Activated CD4-positive, alpha-beta T cell treated with anti-CD3 and anti-CD28 coated beads, Interleukin-2, amount 50 U/mL, for 1 hour (primary cell): ENCODE measurements around the gene MYO5A.
A peak's percentile ranks its signal among the peaks of the same experiment; 100 is the strongest.
"Not testable (repeated sequence)": the region's sequence is repeated elsewhere in the genome, so short reads cannot be mapped to it uniquely, and the experiment has no call there.

ENCODE experiments used
- DNase-seq: peaks from one replicate; pipeline ENCODE4 v3.0.0-alpha.2; 2020

The MYO5A gene

DNA sequence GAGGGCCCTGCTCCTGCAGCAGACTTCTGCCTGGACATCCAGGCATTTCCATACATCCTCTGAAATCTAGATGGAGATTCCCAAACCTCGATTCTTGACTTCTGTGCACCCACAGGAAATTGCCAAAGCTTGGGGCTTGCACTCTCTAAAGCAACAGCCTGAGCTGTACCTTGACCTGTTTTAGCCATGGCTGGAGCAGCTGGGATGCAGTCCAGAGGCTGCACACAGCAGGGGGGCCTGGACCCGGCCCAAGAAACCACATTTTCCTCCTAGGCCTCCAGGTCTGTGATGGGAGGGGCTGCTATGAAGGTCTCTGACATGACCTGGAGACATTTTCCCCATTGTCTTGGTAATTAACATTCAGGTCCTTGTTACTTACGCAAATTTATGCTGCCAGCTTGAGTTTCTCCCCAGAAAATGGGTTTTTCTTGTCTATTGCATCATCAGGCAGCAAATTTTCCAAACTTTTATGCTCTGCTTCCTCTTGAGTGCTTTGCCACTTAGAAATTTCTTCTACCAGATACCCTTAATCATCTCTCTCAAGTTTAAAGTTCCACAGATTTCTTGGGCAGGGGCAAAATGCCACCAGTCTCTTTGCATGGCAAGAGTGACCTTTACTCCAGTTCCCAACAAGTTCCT is 11.8 kb upstream of the MYO5A start:
- no peak for DNase-seq

DNA sequence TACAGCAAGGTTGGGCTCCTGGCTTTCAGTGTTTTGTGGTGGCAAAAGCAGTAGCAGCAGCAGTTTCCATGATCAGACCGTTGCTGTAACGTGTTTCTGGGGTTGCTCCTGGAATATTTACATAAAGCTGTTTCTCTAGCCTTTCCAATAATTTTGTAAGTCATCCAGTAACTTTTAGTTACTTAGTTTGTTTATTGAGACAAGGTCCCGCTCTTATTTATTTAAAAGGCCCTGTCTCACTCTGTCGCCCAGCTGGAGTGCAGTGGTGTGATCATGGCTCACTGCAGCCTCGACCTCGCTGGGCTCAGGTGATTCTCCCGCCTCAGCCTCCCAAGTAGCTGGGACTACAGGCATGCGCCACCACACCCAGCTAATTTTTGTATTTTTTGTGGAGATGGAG is 8.8 kb upstream of the MYO5A start:
- no peak for DNase-seq

DNA sequence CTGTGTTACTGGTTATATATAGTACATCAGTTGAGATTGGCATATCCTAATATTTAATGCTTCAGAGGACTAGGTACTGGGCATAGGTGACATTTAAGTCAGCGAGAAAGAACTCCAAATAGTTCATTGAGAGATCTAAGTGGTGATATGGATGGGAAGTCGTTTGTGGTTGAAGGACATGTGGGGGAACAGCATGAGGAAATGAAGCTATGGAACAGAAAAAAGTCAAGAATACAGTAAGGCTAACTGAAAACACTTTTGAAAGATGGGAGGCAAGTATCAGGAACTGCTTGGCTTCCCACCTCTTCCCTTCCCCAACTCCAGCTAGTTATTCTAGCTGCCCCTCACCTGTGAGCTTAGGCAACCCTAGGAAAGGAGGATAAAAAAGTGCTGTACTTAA is 3.7 kb upstream of the MYO5A start:
- DNase-seq, result no peak

DNA sequence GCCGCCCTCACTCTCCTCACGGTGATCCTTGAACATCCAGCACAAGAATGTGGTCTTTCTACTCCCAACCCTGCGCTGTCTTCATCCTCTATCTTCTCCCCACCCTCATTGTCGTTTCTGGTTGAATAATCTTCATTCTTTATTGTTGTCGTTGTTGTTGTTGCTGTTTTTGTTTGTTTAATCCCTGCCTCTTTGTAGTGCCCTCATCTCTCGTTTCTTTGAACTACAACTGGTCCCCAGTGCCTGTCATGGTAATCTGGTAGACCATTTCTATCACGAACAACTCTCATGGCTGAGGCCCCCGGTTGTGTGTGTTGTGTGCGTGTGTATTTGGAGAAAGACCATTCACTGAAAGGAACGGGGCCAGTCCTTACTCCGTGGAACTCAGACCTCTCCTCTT is 1.3 kb upstream of the MYO5A start:
- DNase-seq, result no peak

DNA sequence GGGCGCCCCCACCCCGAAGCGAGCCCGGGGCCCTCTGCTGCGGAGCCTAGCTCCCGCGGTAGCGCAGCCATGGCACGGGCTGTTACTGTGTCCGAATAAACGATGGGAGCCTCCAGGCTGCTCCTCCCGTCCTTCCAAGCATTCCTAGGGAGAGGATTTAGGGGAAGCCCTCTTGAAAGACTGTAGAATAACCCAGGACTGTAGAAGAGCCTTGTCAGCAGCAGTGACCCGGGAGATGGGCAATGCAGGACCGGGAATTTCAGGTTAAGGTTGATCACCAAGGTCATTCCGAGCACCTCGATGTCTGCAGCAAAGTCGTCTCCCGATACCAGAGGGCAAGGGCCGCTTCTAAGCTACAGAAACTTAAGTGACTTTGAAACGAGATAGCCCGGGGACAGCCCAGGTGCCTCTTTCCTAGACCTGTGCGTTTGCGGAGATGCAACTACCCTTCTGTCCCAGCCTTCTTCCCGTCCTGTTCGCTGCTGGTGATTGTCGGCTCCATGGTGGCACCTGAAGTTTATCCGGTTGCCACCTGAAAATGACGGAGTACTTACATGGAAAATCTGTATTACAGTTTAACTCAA is 753 bp upstream of the MYO5A start:
- peak; percentile 12 for DNase-seq

DNA sequence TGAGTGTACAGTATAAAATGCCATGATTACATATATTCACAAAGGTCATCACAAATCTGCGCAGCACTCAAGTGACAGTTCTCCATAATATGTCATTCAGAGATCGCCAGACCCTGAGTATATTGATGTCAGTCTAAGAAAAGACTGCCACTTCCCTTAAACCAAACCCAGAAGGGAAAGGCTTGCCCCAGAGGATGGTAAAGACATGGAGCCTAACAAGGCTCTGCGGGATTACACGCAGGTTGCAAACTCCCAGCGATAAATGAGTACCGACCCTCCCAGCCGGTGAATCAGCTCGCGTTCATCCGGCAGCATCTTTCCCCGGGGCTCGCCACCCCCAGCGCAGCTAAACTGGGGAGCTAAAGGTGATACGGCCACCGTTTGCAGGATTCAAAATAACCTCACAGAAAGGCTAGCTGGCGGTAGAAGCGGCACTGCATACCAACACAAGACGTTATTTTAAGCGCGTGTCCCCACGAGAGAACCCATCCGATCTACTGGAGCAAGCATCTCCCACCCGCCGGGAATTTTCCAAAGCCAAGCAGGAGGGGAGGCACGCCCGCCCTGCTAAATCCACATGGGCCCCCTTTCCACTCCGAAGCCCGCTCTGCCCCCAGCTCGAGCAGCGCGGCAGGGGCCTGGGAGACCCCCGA is 643 bp downstream of the MYO5A start:
- peak; percentile 36 for DNase-seq

DNA sequence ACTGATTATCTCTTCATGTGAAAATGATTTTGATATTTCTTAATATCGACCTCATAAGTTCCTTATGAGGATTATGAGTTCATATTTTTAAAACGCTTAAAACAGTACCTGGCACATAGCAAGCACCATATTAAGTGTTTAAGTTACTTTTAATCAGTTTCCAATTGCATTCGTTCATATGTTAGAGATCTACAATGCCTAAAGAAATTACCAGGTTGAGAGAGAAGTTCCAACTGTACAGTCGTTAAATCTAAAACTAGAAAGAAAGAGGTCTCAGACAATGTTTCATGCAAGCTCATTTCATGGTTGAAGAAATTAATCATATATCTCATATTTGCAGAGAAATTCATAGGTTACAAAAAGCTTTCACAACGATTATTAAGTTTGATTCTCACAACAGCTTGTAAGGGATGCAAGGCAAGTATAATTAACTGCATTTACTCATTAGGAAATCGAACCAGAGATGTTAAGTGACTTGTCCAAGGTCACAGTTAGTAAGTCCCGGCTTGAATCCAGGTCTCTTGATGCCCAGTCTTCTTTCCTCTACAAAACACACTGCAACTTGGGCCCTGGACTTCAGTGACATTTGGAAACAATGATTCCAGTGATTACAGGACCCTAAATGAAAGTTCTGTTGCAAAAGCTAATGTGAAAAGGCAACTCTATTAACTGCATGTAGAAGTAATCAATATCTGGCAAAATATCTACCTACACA is 1.3 kb downstream of the MYO5A start:
- DNase-seq, result no peak

DNA sequence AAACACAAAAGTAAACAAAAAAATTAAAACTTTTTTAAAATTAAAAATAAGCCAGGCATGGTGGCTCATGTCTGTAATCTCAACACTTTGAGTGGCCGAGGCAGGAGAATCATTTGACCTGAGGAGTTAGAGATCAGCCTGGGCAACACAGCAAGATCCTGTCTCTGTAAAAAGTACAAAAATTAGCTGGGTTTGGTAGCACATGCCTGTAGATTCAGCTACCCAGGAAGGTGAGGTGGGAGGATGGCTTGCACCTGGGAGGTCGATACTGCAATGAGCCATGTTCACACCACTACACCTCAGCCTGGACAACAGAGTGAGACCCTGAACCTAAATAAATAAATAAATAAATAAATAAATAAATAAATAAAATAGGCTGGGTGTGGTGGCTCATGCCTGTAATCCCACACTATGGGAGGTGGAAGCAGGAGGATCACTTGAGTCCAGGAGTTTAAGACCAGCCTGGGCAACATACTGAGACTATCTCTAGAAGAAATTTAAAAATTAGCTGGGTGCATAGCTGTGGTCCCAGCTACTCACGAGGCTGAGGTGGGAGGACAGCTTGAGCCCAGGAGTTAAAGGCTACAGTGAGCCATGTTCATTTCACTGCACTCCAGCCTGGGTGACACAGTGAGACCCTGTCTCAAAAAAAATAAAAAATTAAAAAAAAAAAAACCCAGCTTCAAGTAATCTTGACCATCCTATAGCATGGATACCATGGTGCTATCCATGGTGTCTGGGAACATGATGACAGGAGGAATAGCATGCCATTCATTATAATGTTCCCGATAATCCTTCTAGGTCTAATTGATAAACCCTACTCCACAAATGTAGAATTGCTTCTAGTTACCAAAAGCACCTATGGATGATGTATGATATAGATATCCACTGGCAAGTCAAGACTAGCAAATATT is 4.2 kb downstream of the MYO5A start:
- no peak for DNase-seq

DNA sequence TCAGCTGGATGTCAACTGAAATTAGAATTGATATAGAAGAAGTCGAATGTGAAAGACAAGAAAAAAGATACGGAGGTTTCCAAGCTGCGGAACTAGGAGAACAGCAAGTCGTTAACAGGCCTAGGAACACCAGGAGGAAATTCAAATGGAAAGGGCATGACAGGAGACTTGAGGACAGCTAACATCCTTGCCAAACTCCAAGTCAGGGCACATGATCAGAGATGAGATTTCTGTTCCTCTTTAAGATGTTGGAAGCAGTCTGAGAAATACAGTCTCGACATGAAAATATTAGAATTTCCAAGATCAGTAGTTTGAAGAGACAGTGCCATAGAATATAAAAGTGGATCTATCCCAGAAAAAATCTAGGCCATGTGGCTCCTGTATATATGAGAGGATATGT is 5.0 kb downstream of the MYO5A start:
- no peak for DNase-seq

DNA sequence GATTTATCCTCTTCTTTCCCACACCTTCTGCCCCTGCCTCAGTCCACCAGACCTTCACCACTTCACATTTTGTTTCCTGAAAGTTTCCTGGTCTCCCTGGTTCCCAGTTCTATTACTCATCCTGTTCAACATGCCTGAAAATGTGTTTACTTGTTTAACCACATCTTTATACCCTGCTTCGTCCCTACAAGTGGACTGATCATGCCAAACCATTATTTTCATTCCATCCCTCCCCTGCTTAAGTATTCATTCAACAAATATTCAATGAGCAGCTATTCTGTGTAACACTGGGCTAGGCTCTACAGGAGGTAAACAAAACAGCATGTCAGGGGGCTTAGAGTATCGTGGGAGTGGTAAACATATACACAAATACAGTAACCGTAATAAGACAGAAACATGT is 5.5 kb downstream of the MYO5A start:
- DNase-seq, result no peak

DNA sequence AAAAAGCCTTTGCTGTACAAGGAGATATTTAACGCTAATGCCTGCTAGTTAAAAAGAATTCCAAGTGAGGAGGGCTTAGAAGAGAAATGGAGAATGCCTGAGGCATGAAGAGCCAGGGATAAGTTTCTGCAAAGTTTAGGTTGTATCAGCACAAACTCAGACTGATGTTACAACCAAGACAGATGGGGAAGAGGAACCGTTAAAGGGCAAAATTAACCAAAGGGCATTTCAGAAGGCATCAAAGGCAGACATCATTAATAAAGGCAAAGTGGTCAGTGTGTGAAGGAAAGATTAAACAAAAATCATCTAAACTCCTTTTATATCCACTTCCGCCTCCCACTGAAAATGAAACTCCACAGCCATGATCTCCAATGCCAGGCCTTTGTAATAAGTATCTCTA is 7.0 kb downstream of the MYO5A start:
- DNase-seq, result no peak

DNA sequence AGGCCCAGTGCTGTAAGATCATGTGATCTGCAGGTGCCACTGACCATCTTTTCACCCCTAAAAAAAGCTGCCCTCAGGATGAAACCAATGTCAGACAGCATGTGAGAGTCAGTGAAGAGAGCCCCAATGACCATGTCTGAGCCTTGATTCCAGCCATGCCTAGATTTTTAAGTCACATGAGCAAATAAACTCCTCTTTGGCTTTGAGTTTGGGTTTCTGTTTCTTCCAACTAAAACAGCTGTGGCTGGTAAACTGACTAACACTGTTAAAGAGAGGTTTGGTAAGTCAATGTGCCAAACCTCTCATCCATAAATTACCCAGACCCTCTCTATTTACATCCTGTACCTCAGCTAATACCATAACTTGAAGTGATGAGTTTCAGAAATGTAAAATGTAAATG is 8.3 kb downstream of the MYO5A start:
- no peak for DNase-seq

DNA sequence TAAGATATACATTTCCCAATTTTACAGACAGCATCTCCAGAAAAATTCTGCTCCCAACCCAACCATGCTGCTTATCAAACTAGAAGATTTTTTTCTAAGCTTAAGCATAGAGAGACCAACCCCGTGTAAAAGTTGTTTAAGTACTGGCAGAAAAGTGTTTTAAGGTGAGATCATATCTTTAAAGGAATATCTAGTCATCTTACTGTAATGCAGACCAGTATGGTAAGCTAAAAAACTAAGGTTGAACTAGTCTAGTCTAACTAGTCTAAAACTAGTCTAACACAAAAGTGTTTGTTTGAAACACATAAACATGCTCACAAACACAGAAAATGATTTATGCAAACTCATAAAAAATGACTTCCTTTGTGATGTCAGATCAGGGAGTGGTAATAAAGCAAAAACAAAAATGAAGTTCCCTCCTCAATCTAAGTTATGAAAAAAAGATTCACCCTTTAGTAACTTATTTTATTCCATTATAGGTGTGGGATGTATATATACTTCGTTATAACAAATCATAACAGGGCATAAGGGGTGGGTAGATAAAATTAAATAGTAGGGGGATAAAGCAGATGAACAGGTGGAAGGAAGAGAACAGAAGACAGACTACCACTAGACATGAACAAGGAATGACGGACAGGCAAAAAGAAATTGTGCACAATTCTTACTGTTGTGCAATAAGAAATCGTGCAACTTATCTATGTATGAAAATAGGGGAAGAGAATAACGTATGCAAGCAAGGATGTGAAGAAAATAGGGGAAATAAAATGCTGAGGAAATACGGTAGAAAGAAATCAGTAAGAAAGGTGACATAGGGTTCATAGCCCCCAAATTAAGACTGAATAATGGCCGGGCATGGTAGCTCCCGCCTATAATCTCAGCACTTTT is 10.0 kb downstream of the MYO5A start:
- no peak for DNase-seq

DNA sequence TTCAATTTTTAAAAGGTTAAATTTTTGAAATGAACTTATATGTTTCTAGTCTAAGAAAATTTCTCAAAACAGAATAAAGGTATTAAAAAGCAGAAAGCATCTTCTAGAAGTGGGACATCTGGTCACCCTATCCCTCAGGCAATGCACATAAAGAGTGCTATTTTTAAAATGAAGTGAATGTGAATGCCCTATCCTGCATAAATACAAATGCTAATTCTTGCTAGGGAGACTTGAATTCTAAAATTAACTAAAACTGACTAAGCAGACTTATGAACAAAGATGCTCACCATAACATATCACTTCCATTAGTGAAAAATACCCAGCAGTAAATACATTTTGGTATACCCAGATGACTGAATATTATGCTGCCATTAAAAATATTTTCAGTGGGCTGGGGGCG is 11.7 kb downstream of the MYO5A start:
- DNase-seq, result no peak

DNA sequence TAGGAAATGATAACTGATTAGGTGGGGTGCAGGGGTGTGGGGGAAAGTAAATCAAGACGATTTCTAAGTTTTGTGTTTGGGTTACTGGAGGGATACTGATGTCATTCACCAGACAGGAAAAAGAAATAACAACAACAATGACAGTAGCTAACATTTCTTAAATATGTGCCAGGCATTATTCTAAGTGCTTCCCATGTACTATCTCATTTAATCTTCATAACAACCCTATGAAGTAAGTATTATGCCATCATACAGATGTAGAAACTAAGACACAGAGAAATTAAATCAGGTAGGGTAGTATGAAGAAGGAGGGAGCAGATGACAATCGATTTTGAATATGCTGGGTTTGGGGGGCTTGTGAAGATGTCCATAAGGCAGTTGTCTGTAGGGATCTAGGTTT is 13.3 kb downstream of the MYO5A start:
- no peak for DNase-seq

DNA sequence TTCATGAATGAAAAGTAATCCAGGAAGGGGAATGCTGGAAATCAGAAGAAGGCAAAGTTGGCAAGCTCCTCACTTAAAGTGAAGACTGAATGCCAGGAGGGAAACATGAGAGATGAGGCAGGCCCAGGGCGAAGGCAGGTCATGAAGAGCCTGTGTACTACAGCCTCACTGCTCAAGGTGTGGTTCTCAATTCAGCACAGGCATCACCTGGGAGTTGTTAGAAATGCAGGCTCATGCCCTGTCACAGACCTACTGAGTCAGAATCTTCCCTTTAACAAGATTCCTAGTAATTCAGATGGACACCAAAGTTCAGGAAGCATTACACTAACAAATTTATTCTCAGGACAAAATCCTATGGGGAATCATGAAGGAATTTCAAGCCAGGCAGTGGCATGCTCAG is 14.2 kb downstream of the MYO5A start:
- DNase-seq, result no peak

DNA sequence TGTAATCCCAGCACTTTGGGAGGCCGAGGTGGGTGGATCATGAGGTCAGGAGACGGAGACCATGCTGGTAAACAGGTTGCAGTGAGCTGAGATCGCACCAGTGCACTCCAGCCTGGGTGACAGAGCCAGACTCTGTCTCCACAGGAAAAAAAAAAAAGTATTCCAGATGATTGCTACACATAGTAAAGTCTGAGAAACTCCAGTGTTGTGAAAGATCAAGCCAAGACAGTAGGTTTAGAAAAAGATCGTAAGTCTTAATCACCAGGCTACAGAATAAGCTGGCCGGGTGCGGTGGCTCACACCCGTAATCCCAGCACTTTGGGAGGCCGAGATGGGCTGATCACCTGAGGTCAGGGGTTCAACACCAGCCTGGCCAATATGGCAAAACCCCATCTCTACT is 15.8 kb downstream of the MYO5A start:
- DNase-seq, result not testable (repeated sequence)

DNA sequence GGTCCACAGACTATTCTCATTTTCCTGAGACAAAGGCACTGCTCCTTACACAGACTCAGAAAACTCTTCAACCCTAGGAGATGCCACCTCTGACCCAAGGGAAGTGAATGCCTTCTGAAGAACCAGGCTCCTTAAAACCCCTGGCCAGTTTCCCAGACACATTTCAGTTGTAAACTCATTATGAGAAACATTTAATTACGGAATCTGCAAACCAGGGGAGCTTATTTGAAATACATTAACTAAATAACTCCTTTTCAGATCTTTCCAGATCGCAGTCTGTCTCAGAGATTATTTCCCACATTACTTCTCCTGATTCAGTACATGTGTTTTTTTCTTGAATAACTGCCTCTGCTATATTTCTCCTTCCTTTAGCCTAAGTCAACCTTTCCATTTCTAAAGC is 17.6 kb downstream of the MYO5A start:
- no peak for DNase-seq

DNA sequence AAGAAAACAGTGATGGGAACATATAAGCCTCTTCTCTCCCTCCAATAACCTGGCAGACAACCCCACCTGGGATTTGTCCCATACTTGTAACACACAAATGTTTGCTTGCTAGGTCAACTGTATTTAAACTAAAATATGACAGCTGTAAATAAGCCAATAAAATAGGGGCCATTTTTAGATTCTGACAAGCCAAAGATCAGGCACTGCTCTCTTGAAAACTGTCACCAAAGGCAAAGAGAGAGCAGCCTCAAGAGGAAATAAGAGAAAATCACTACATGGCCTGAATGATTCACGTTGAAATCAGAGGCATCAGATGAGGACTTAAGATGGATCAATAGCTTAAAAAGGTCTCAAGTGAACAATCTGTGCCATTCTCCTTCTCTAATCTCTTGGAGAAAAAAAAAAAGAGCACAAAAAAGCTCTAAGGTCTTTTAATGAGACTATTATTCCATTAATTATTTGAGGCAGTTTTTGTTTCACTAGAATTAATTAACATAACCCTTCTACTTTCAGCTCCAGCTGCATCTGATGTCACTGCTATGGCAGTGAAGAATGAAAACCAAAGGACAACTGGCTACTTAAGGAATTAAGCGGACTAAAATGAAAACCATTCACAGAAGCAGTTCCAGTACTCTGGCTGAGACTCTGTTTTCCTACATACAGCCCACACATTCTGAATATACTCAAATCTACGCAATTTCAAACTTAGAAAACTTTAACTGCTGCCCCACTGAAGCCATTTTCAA is 19.0 kb downstream of the MYO5A start:
- no peak for DNase-seq

DNA sequence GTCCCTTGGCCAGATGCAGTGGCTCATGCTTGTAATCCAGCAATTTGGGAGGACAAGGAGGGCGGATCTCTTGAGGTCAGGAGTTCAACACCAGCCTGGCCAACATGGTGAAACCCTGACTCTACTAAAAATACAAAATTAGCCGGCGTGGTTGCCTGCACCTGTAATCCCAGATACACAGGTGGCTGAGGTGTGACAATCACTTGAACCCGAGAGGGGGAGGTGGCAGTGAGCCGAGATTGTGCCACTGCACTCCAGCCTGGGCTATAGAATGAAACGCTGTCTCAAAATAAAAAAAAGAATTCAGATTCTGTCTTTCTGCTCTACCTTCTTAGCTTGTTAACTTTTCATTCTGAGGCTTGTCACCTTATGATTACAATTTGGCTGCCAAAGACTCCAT is 22.1 kb downstream of the MYO5A start:
- DNase-seq, result no peak

DNA sequence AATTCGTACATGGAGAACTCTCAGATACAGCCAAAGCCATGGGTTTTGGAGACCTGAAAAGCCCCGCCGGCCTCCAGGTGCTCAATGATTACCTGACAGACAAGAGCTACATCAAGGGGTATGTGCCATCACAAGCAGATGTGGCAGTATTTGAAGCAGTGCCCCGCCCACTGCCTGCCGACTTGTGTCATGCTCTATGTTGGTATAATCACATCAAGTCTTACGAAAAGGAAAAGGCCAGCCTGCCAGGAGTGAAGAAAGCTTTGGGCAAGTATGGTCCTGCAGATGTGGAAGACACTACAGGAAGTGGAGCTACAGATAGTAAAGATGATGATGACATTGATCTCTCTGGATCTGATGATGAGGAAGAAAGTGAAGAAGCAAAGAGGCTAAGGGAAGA is 23.5 kb downstream of the MYO5A start:
- no peak for DNase-seq
